HepG2 (cell line): ENCODE measurements around the gene SAPCD1. TPM values are rescaled to one million over a fixed set of nuclear protein-coding genes. Genes with fewer than 3 reads are reported as not detected.

Experiments
- ARID2 ChIP-seq: sonication (generic); formaldehyde crosslinking; IDR thresholded peaks from 2 replicates; pipeline ENCODE4 v1.8.1; 2022; ENCODE audit warnings: mild to moderate bottlenecking, missing genetic modification reagents, borderline replicate concordance
- ARNTL ChIP-seq: sonication (generic); formaldehyde crosslinking; IDR thresholded peaks from 2 replicates; pipeline ENCODE4 v1.4.0; 2020; ENCODE audit warnings: mild to moderate bottlenecking, missing genetic modification reagents
- CHD4 ChIP-seq: fragments of 200-600 bp; sonication (generic); IDR thresholded peaks from 2 replicates; pipeline ENCODE4 v1.7.0; 2017; ENCODE audit warnings: mild to moderate bottlenecking, low read length, borderline replicate concordance
- FUBP1 ChIP-seq: sonication (generic); formaldehyde crosslinking; IDR thresholded peaks from 2 replicates; pipeline ENCODE4 v1.5.1; 2020; ENCODE audit warnings: missing genetic modification reagents, mild to moderate bottlenecking, borderline replicate concordance
- MBNL3 ChIP-seq: fragments of 250-450 bp; sonication (Bioruptor Pico); conservative IDR thresholded peaks from 2 replicates; pipeline ENCODE4 v1.8.0; 2022; ENCODE audit warnings: mild to moderate bottlenecking, inconsistent platforms
- MXD3 ChIP-seq: IDR thresholded peaks from 2 replicates; pipeline ENCODE4 v1.6.1; 2016; ENCODE audit warnings: mild to moderate bottlenecking, missing biosample characterization, missing genetic modification reagents
- NPAS2 ChIP-seq: sonication (generic); formaldehyde crosslinking; IDR thresholded peaks from 2 replicates; pipeline ENCODE4 v1.8.0; 2022; ENCODE audit warnings: mild to moderate bottlenecking, missing genetic modification reagents, borderline replicate concordance
- PPARG ChIP-seq: conservative IDR thresholded peaks from 2 replicates; pipeline ENCODE4 v1.6.1; 2016; ENCODE audit warnings: missing biosample characterization, missing genetic modification reagents
- SIN3A ChIP-seq: IDR thresholded peaks from 2 replicates; pipeline ENCODE4 v1.6.1; 2011; ENCODE audit warnings: low read depth, mild to moderate bottlenecking, control low read depth, low read length, borderline replicate concordance
- SRY ChIP-seq: sonication (generic); formaldehyde crosslinking; IDR thresholded peaks from 2 replicates; pipeline ENCODE4 v1.8.0; 2022; ENCODE audit warnings: mild to moderate bottlenecking, missing genetic modification reagents
- ZFP37 ChIP-seq: sonication (generic); formaldehyde crosslinking; IDR thresholded peaks from 2 replicates; pipeline ENCODE4 v1.4.0; 2020; ENCODE audit warnings: missing genetic modification reagents, borderline replicate concordance
- ZMYM4 ChIP-seq: sonication (generic); formaldehyde crosslinking; IDR thresholded peaks from 2 replicates; pipeline ENCODE4 v1.8.1; 2023; ENCODE audit warnings: mild to moderate bottlenecking, missing genetic modification reagents
- ZNF317 ChIP-seq: sonication (generic); formaldehyde crosslinking; IDR thresholded peaks from 2 replicates; pipeline ENCODE4 v1.5.0; 2020; ENCODE audit warnings: mild to moderate bottlenecking, missing genetic modification reagents
- ZNF577 ChIP-seq: sonication (generic); formaldehyde crosslinking; IDR thresholded peaks from 2 replicates; pipeline ENCODE4 v1.4.0; 2020; ENCODE audit warnings: mild to moderate bottlenecking, low read depth, missing genetic modification reagents, borderline replicate concordance
- polyA plus RNA-seq, 8 experiments: library from polyadenylated mRNA; depleted of rRNA in 3 of 8; stranded (reverse) in 7 of 8; unstranded in 1 of 8; fragments of >200 nt; fragmentation: Illumina TruSeq in 4 of 8; extraction: Trizol in 4 of 8; gene quantifications; 2 replicates each; pipeline versions ENCODE4 v1.2.1 to v1.2.3, GENCODE V29; 2011 to 2016; ENCODE audit warnings: low read depth in 4 of 8, missing spikeins in 1 of 8, mixed read lengths in 1 of 8; ENCODE audit not compliant: insufficient read depth in 1 of 8
- total RNA-seq, 5 experiments: library from RNA; depleted of rRNA; stranded (reverse); fragments of >200 nt; fragmentation: Illumina TruSeq; extraction: Trizol; gene quantifications; 2 replicates each; pipeline ENCODE4 v1.2.3, GENCODE V29; 2016; ENCODE audit warnings: low read depth in 1 of 5
- TF ChIP-seq, protein P1 (sequence below): IDR thresholded peaks from 2 replicates; pipeline ENCODE4 v1.6.1; 2016; ENCODE audit warnings: low read depth, control low read depth
- TF ChIP-seq, protein P2 (sequence below): sonication (generic); formaldehyde crosslinking; IDR thresholded peaks from 2 replicates; pipeline ENCODE4 v1.4.0; 2020; ENCODE audit warnings: missing genetic modification reagents
- TF ChIP-seq, protein P3 (sequence below): sonication (generic); formaldehyde crosslinking; IDR thresholded peaks from 2 replicates; pipeline ENCODE4 v1.4.0; 2020; ENCODE audit warnings: missing genetic modification reagents
- TF ChIP-seq, protein P4 (sequence below): sonication (generic); formaldehyde crosslinking; IDR thresholded peaks from 2 replicates; pipeline ENCODE4 v1.5.0; 2020; ENCODE audit warnings: mild to moderate bottlenecking, missing genetic modification reagents

SAPCD1 gene
- total and polyA plus RNA-seq, 2 of the 13 experiments (the other 11 are each of a cell fraction or from before 2014, with no cell fraction given), result 2.5 to 3.9 TPM

- TF ChIP-seq, protein P1, sequence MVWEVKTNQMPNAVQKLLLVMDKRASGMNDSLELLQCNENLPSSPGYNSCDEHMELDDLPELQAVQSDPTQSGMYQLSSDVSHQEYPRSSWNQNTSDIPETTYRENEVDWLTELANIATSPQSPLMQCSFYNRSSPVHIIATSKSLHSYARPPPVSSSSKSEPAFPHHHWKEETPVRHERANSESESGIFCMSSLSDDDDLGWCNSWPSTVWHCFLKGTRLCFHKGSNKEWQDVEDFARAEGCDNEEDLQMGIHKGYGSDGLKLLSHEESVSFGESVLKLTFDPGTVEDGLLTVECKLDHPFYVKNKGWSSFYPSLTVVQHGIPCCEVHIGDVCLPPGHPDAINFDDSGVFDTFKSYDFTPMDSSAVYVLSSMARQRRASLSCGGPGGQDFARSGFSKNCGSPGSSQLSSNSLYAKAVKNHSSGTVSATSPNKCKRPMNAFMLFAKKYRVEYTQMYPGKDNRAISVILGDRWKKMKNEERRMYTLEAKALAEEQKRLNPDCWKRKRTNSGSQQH, result no peak
- TF ChIP-seq ZFP37 (CRISPR knock-in tag) (no peak), ZNF317 (CRISPR knock-in tag) (peak; percentile 55), ZMYM4 (peak; percentile 62; the same call in 1 of the 2 replicates), FUBP1 (CRISPR knock-in tag) (no peak), SRY (CRISPR knock-in tag) (no peak), CHD4 (no peak), SIN3A (peak; percentile 70), ZNF577 (CRISPR knock-in tag) (0 out of 2 replicates have a peak, but pooled peaks have one; percentile 18), MBNL3 (CRISPR knock-in tag) (no peak), ARID2 (CRISPR knock-in tag) (no peak; the same call in 1 of the 2 replicates), ARNTL (CRISPR knock-in tag) (0 out of 2 replicates have a peak, but pooled peaks have one; percentile 14), PPARG (peak; percentile 88), NPAS2 (CRISPR knock-in tag) (no peak), MXD3 (no peak)
- TF ChIP-seq, protein P2, sequence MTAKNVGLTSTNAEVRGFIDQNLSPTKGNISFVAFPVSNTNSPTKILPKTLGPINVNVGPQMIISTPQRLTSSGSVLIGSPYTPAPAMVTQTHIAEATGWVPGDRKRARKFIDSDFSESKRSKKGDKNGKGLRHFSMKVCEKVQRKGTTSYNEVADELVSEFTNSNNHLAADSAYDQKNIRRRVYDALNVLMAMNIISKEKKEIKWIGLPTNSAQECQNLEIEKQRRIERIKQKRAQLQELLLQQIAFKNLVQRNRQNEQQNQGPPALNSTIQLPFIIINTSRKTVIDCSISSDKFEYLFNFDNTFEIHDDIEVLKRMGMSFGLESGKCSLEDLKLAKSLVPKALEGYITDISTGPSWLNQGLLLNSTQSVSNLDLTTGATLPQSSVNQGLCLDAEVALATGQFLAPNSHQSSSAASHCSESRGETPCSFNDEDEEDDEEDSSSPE, result peak; percentile 69
- TF ChIP-seq, protein P3, sequence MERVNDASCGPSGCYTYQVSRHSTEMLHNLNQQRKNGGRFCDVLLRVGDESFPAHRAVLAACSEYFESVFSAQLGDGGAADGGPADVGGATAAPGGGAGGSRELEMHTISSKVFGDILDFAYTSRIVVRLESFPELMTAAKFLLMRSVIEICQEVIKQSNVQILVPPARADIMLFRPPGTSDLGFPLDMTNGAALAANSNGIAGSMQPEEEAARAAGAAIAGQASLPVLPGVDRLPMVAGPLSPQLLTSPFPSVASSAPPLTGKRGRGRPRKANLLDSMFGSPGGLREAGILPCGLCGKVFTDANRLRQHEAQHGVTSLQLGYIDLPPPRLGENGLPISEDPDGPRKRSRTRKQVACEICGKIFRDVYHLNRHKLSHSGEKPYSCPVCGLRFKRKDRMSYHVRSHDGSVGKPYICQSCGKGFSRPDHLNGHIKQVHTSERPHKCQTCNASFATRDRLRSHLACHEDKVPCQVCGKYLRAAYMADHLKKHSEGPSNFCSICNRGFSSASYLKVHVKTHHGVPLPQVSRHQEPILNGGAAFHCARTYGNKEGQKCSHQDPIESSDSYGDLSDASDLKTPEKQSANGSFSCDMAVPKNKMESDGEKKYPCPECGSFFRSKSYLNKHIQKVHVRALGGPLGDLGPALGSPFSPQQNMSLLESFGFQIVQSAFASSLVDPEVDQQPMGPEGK (CRISPR knock-in tag), result peak; percentile 97; the same call in 1 of the 2 replicates
- TF ChIP-seq, protein P4, sequence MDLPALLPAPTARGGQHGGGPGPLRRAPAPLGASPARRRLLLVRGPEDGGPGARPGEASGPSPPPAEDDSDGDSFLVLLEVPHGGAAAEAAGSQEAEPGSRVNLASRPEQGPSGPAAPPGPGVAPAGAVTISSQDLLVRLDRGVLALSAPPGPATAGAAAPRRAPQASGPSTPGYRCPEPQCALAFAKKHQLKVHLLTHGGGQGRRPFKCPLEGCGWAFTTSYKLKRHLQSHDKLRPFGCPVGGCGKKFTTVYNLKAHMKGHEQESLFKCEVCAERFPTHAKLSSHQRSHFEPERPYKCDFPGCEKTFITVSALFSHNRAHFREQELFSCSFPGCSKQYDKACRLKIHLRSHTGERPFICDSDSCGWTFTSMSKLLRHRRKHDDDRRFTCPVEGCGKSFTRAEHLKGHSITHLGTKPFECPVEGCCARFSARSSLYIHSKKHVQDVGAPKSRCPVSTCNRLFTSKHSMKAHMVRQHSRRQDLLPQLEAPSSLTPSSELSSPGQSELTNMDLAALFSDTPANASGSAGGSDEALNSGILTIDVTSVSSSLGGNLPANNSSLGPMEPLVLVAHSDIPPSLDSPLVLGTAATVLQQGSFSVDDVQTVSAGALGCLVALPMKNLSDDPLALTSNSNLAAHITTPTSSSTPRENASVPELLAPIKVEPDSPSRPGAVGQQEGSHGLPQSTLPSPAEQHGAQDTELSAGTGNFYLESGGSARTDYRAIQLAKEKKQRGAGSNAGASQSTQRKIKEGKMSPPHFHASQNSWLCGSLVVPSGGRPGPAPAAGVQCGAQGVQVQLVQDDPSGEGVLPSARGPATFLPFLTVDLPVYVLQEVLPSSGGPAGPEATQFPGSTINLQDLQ (CRISPR knock-in tag), result no peak
These were observed 24.2 kb upstream of the SAPCD1 start (continued) for GRCh38 chr6:31737991-31738979.
